Activated CD8-positive, alpha-beta memory T cell treated with anti-CD3 and anti-CD28 coated beads, Interleukin-2, amount 10 ng/mL, durations not matched to agents 7 days and 5 days (primary cell): ENCODE results near the gene EXOSC1. TPM values are rescaled to one million over a fixed set of nuclear protein-coding genes. Genes with fewer than 3 reads are reported as not detected.

Experiments
- ATAC-seq: fragments of 150-1000 bp; cut with Tn5 transposase; one replicate; pipeline ENCODE4 v1.10.0; 2021; ENCODE audit warnings: moderate library complexity
- CTCF ChIA-PET: fragments of 350-600 bp; sonication (Branson Sonifier 250); formaldehyde crosslinking; loops from one replicate; lab custom pipeline; 2021; ENCODE audit warnings: antibody characterized with exemption; lab: Charles Lee
- DNase-seq: peaks from one replicate; pipeline ENCODE4 v3.0.0-alpha.2; 2020
- H3K27ac Mint-ChIP-seq: one replicate; pipeline ENCODE4 v1.8.0; 2021; ENCODE audit warnings: mild to moderate bottlenecking, mixed read lengths
- H3K27me3 Mint-ChIP-seq: one replicate; pipeline ENCODE4 v1.8.0; 2021; ENCODE audit warnings: mixed read lengths
- H3K36me3 Mint-ChIP-seq: one replicate; pipeline ENCODE4 v1.8.0; 2021; ENCODE audit warnings: mild to moderate bottlenecking, mixed read lengths
- H3K4me1 Mint-ChIP-seq: one replicate; pipeline ENCODE4 v1.8.0; 2021; ENCODE audit warnings: mixed read lengths
- H3K4me3 Mint-ChIP-seq: one replicate; pipeline ENCODE4 v1.8.0; 2021; ENCODE audit warnings: mild to moderate bottlenecking, moderate library complexity, mixed read lengths
- H3K9me3 Mint-ChIP-seq: one replicate; pipeline ENCODE4 v1.8.0; 2022; ENCODE audit warnings: low read depth, mixed read lengths
- total RNA-seq, 2 experiments: library from RNA; stranded (reverse); gene quantifications; one replicate each; pipeline ENCODE4 v1.2.3, GENCODE V29; 2021

EXOSC1 gene
- total RNA-seq, 2 experiments from 2014 or later = 49.5 to 56.8 TPM

GRCh38 chr10:97401455-97401919 is 44.3 kb downstream of the EXOSC1 start:
- H3K27ac Mint-ChIP-seq = peak overlapping the region; percentile 93
- no peak for ATAC-seq

GRCh38 chr10:97400665-97401454 is 44.9 kb downstream of the EXOSC1 start, which contains the start of gene RRP12:
Gene RRP12, minus strand, starts transcription at chr10:97401340. Its CDS starts 109 bp downstream, at chr10:97401231.
- no peaks in the 10 kb centered on the region for H3K27me3 Mint-ChIP-seq
- peak within 1 kb of the TSS; percentile 93 for H3K27ac Mint-ChIP-seq
- H3K4me1 Mint-ChIP-seq = peaks cover 15% of the 10 kb centered on the region

More at GRCh38 chr10:97401455-97401919, 44.3 kb downstream of the EXOSC1 start:
- CTCF ChIA-PET = interaction anchor here (0.8 to 5.5 kb wide), 14 partner anchors 9 to 726 kb away, joined by 3 to 53 read pairs (median 4); partner anchors contain the start of gene UBTD1
- H3K36me3 Mint-ChIP-seq = peaks cover 1% of the 10 kb centered on the region
- peaks cover 15% of the 10 kb centered on the region for H3K4me1 Mint-ChIP-seq
- no peaks in the 10 kb centered on the region for H3K27me3 Mint-ChIP-seq
- no peaks in the 10 kb centered on the region for H3K9me3 Mint-ChIP-seq
- no peak for DNase-seq
- H3K4me3 Mint-ChIP-seq = peak overlapping the region; percentile 96

GRCh38 chr10:97399843-97400545 is 45.8 kb downstream of the EXOSC1 start:
- H3K27me3 Mint-ChIP-seq = no peaks in the 10 kb centered on the region
- H3K4me1 Mint-ChIP-seq = peaks cover 15% of the 10 kb centered on the region
- peak overlapping the region; percentile 96 for H3K4me3 Mint-ChIP-seq
- peaks cover 8% of the 10 kb centered on the region for H3K36me3 Mint-ChIP-seq
- ATAC-seq = peak; percentile 22
- CTCF ChIA-PET = interaction anchor here (0.9 to 5.5 kb wide), 6 partner anchors 12 to 153 kb away, joined by 4 to 53 read pairs (median 9); no protein-coding TSS in a partner anchor
- peak; percentile 71 for DNase-seq
- no peaks in the 10 kb centered on the region for H3K9me3 Mint-ChIP-seq
- peak overlapping the region; percentile 93 for H3K27ac Mint-ChIP-seq

More at GRCh38 chr10:97400665-97401454, 44.9 kb downstream of the EXOSC1 start, which contains the start of gene RRP12:
- peaks cover 7% of the 10 kb centered on the region for H3K36me3 Mint-ChIP-seq
- H3K9me3 Mint-ChIP-seq = no peaks in the 10 kb centered on the region
- peak within 1 kb of the TSS; percentile 96 for H3K4me3 Mint-ChIP-seq
- CTCF ChIA-PET = interaction anchor here (0.9 to 5.5 kb wide), 14 partner anchors 9 to 153 kb away, joined by 3 to 53 read pairs (median 4); partner anchors contain the start of gene UBTD1
- peak; percentile 94 for DNase-seq
- ATAC-seq = peak; percentile 88

GRCh38 chr10:97396056-97396455 is 49.8 kb downstream of the EXOSC1 start:
- no peak overlapping the region for H3K4me3 Mint-ChIP-seq
- no peaks in the 10 kb centered on the region for H3K9me3 Mint-ChIP-seq
- no peak overlapping the region for H3K27ac Mint-ChIP-seq
- H3K4me1 Mint-ChIP-seq = peaks cover 16% of the 10 kb centered on the region
- ATAC-seq (no peak), DNase-seq (no peak)
- CTCF ChIA-PET = no interaction called here
- no peaks in the 10 kb centered on the region for H3K27me3 Mint-ChIP-seq
- peaks cover 13% of the 10 kb centered on the region for H3K36me3 Mint-ChIP-seq

DNA sequence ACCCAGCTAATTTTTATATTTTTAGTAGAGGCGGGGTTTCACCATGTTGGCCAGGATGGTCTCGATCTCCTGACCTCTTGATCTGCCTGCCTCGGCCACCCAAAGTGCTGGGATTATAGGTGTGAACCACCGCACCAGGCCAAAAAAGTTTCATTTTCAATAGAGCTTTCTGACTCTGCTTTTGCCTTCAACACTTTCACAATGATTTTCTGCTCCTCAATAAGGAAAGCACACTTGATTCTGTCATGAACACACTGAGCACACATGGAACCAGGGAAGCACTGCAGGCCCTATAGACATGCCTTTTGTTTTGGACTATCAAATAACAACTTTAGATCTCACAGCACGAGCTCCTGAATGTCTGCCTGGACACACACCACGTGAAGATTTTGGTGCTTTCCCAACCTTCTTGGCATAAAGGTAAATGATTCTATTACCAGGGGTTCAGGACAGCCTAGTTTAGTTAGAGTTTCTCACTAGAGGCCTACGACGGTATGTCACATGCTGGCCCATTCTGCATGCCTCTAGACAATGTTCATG is 52.7 kb downstream of the EXOSC1 start:
- Mint-ChIP-seq H3K4me1 (peaks cover 7% of the 10 kb centered on the region), H3K36me3 (peaks cover 23% of the 10 kb centered on the region), H3K4me3 (no peak overlapping the region), H3K27me3 (no peaks in the 10 kb centered on the region), H3K9me3 (no peaks in the 10 kb centered on the region), H3K27ac (peak overlapping the region; percentile 66)
- CTCF ChIA-PET = interaction anchor here (1.1 to 1.2 kb wide), 2 partner anchors 36 to 75 kb away, joined by 3 to 4 read pairs; no protein-coding TSS in a partner anchor
- no peak for ATAC-seq
- DNase-seq = no peak

GRCh38 chr10:97390091-97390490 is 55.7 kb downstream of the EXOSC1 start:
- Mint-ChIP-seq H3K27me3 (no peaks in the 10 kb centered on the region), H3K27ac (no peak overlapping the region), H3K4me3 (no peak overlapping the region), H3K9me3 (no peaks in the 10 kb centered on the region), H3K4me1 (peaks cover 7% of the 10 kb centered on the region), H3K36me3 (peaks cover 15% of the 10 kb centered on the region)
- CTCF ChIA-PET = no interaction called here
- DNase-seq (no peak), ATAC-seq (no peak)

- Mint-ChIP-seq H3K36me3 (peaks cover 13% of the 10 kb centered on the region), H3K4me3 (no peak overlapping the region), H3K9me3 (no peaks in the 10 kb centered on the region), H3K27me3 (no peaks in the 10 kb centered on the region), H3K27ac (no peak overlapping the region), H3K4me1 (peaks cover 2% of the 10 kb centered on the region)
- CTCF ChIA-PET = no interaction called here
- ATAC-seq = peak; percentile 2
- no peak for DNase-seq
These were observed 57.7 kb downstream of the EXOSC1 start for GRCh38 chr10:97388152-97388551.

Other genes starting within 250 kb of the EXOSC1 start
- gene ARHGAP19, start 153.4 kb downstream of the EXOSC1 start, total RNA-seq = 10 to 100 TPM; 48.3 to 50.4 TPM
- 1 to 10 TPM; 5.5 to 5.7 TPM for gene FRAT1, start 126.7 kb downstream of the EXOSC1 start, total RNA-seq
- gene FRAT2, start 111.3 kb downstream of the EXOSC1 start, total RNA-seq = 10 to 100 TPM; 11.4 to 14.4 TPM
- gene RRP12, start 44.7 kb downstream of the EXOSC1 start, total RNA-seq = 10 to 100 TPM; 30.7 to 38.1 TPM
- 100 to 1,000 TPM; 459 to 582 TPM for gene PGAM1, start 19.8 kb downstream of the EXOSC1 start, total RNA-seq
- 10 to 100 TPM; 33.1 to 42.4 TPM for gene ZDHHC16, start 169 bp upstream of the EXOSC1 start, total RNA-seq
- gene MMS19, start 52.4 kb upstream of the EXOSC1 start, total RNA-seq = 10 to 100 TPM; 81.1 to 81.6 TPM
- gene UBTD1, start 52.9 kb upstream of the EXOSC1 start, total RNA-seq = 1 to 10 TPM in 1 of 2 experiments, under 1 TPM in 1; 0.88 to 1.3 TPM
- gene ANKRD2, start 126.8 kb upstream of the EXOSC1 start, total RNA-seq = under 1 TPM; 0.26 to 0.67 TPM
- not detected for gene HOGA1, start 138.4 kb upstream of the EXOSC1 start, total RNA-seq
- gene C10orf62, start 143.7 kb upstream of the EXOSC1 start, total RNA-seq = not detected
- 1 to 10 TPM; 1.9 to 2.1 TPM for gene MORN4, start 187.5 kb upstream of the EXOSC1 start, total RNA-seq
- gene PI4K2A, start 194.7 kb upstream of the EXOSC1 start, total RNA-seq = 10 to 100 TPM; 10.5 to 13.2 TPM
- gene AVPI1, start 241.2 kb upstream of the EXOSC1 start, total RNA-seq = 1 to 10 TPM; 1.8 to 1.9 TPM